ENCODE measurements around the gene LSM7. TPM values are rescaled to one million over a fixed set of nuclear protein-coding genes. Genes with fewer than 3 reads are reported as not detected.
A peak's percentile ranks its signal among the peaks of the same experiment; 100 is the strongest.

The LSM7 gene
- total and polyA plus RNA-seq, 5 experiments from 2014 or later, result 99.1 to 197 (median 187) TPM

DNA sequence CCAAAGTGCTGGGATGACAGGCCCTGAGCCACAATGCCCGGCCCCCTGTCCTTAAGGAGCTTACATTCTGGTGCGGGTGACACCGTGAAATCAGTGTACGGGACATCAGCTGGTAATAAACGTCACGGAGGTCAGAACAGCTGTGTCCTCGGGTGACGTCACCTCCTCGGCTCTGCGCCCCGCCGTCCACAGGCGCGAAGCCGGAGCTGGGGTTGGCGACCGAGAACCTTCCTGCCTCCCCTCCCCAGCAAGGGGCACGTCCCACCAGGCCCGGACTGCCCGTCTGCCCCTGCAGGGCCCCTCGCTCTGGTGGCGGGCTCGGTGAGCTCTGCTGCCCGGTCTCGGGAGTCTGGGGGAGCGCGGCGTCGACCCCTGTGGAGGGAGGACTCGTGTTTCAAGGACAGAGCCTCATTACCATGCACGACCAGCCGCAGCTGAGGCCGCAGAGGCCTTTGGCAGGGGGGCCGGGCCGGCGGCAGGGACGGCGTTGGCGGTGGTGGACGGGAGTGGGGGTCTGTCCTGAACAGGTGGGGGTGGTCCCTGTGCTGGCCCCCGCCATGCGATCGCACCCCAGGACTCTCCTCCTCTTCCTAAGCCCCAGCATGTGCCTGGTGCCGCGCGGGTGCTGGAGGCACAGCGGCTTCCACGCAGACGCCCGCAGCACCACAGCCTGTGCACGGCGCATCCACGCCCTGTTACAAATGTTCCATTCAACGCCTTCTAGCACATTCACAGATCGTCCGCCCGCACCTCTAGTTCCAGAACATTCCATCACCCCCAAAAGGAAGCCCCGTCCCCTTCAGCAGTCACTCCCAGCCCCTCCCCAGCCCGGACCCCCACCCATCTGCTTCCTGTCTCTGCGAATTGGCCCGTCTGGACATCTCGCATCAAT is 25.8 kb downstream of the LSM7 start:
- peak; percentile 77 to 81 for ATAC-seq
- peak overlapping the region in 5 of 10 donors; percentile 20 to 72 (median 35) for H3K27ac Mint-ChIP-seq
- peaks cover 7 to 41% (median 19%) of the 10 kb centered on the region in 5 donors for H3K27me3 Mint-ChIP-seq
- no peaks in the 10 kb centered on the region for H3K36me3 Mint-ChIP-seq
- no peaks in the 10 kb centered on the region for H3K9me3 Mint-ChIP-seq
- peak overlapping the region; percentile 37 to 86 (median 77) for H3K4me3 Mint-ChIP-seq
- no peak for DNase-seq
- peaks cover 5 to 29% (median 11%) of the 10 kb centered on the region in 4 donors for H3K4me1 Mint-ChIP-seq
- POLR2A ChIA-PET, result interaction anchor here (0.6 to 2.6 kb wide), 10 partner anchors 9 to 90 kb away, joined by 3 to 24 read pairs (median 4); no protein-coding TSS in a partner anchor

DNA sequence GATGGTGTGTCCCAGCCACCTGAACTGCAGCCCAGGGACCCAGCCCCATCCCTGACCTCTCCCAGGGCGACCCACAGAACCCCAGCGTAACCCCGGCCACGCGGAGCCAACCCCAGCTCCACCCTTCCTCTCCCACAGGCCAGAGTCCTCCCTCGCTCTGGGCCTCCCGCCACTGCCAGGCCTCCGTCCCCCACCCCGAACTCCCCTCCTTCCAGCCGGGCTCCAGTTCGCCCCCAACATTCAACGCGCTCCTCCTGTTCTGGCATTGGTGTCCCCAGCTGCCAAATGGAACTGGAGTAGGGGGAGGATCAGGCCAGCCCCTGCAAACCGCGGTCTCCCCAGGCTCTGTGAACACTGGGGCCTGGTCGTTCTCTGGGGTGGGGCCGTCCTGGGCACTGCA is 27.9 kb downstream of the LSM7 start:
- POLR2A ChIA-PET, result interaction anchor here (0.7 to 1.2 kb wide), 3 partner anchors 11 to 505 kb away, joined by 3 read pairs; no protein-coding TSS in a partner anchor
- Mint-ChIP-seq H3K4me1 (peaks cover 5 to 26% (median 10%) of the 10 kb centered on the region in 4 donors), H3K4me3 (no peak overlapping the region)

DNA sequence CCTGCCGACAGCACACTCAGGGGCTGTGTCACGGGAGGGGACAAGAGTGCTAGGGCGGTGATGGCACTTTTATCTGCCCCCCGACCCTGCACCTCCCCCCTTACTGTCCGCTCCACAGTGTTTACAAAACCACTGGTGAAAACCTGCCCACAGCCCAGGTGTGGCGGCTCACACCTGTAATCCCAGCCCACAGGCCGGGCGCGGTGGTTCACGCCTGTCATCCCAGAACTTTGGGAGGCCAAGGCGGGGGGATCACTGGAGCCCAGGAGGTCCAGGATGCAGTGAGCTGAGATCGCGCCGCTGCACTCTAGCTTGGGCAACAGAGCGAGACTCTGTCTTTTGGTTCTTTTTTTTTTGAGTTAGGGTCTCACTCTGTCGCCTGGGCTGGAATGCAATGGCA is 32.2 kb downstream of the LSM7 start:
- ATAC-seq (no peak), DNase-seq (no peak)
- peaks cover 0 to 22% (median 0%) of the 10 kb centered on the region in 3 donors for H3K36me3 Mint-ChIP-seq
- H3K4me3 Mint-ChIP-seq, result no peak overlapping the region
- no peaks in the 10 kb centered on the region for H3K9me3 Mint-ChIP-seq
- peaks cover 9 to 31% (median 13%) of the 10 kb centered on the region in 4 donors for H3K4me1 Mint-ChIP-seq
- no peaks in the 10 kb centered on the region for H3K27me3 Mint-ChIP-seq
- peak overlapping the region in 1 of 10 donors; percentile 71 for H3K27ac Mint-ChIP-seq
- POLR2A ChIA-PET, result interaction anchor here (0.6 to 2.7 kb wide), 4 partner anchors 11 to 885 kb away, joined by 3 to 9 read pairs (median 4); no protein-coding TSS in a partner anchor

More for the DNA sequence above, 27.9 kb downstream of the LSM7 start:
- DNase-seq, result no peak
- H3K9me3 Mint-ChIP-seq, result no peaks in the 10 kb centered on the region
- H3K36me3 Mint-ChIP-seq, result no peaks in the 10 kb centered on the region
- peaks cover 4 to 23% (median 12%) of the 10 kb centered on the region in 5 donors for H3K27me3 Mint-ChIP-seq
- H3K27ac Mint-ChIP-seq, result peak overlapping the region in 2 of 10 donors; percentile 19 to 49
- no peak for ATAC-seq

DNA sequence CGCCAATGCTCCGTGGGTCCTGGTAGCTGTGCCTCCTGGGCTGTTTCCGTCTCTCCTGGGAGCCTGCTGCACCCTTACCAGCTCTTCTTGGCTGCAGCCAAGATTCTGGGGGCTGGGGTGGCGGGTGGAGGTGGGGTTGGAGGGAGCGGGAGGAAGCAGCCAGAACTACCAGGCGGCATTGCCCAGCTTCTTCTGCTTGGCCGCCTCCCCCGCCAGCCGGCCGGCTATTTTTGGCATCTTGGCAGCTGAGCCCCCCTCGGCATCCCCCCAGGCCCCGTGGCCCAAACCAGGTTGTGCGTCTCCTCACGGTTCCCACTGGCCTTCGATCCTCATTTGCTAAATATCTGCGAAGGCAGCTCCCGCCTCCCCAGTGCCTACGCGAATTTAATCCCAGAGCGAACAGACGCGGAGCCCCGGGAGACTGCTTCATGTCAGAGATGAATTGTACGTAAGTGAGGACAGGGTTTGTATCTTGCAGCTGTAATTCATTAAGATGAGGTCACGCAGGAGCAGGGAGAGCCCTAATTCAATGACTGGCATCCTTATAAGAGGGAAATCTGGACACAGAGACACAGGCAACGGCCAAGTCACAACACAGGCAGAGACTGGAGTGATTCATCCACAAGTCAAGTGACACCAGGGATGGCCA is 33.6 kb downstream of the LSM7 start:
- POLR2A ChIA-PET, result interaction anchor here (0.6 to 2.7 kb wide), 9 partner anchors 9 to 140 kb away, joined by 3 to 9 read pairs (median 4); no protein-coding TSS in a partner anchor
- DNase-seq (no peak), ATAC-seq (no peak)
- Mint-ChIP-seq H3K27ac (peak overlapping the region in 4 of 10 donors; percentile 8 to 85 (median 71)), H3K4me1 (peaks cover 10 to 28% (median 16%) of the 10 kb centered on the region in 4 donors), H3K27me3 (no peaks in the 10 kb centered on the region), H3K9me3 (no peaks in the 10 kb centered on the region), H3K36me3 (peaks cover 0 to 24% (median 0%) of the 10 kb centered on the region in 3 donors), H3K4me3 (peak overlapping the region in 3 of 10 donors; percentile 8 to 20 (median 15))

DNA sequence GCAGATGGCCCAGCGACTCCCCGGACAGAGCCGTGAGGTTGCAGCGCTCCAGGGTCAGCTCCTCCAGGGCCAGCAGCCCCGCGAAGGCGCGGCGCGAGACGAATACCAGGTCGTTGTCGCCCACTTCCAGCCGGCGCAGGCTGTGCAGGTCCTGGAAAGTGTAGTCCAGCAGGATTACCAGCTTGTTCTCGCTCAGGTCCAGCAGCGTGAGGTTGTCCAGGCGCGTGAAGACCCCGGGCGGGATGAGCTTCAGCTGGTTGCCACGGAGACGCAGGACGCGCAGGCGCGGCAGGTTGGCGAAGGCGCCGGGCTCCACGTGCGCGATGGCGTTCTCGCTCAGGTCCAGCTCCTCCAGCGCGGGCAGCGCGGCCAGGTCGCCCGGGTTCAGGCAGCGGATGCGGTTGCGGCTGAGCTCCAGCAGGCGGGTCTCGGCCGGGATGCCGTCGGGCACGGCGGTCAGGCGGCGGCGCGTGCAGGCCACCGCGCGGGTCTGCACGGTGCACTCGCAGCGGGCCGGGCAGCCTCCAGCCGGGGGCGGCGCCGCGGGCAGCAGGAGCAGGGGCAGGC is 37.1 kb downstream of the LSM7 start:
- Mint-ChIP-seq H3K36me3 (peaks cover 0 to 26% (median 0%) of the 10 kb centered on the region in 3 donors), H3K27ac (peak overlapping the region in 1 of 10 donors; percentile 13), H3K27me3 (no peaks in the 10 kb centered on the region), H3K9me3 (no peaks in the 10 kb centered on the region), H3K4me1 (peaks cover 21 to 51% (median 33%) of the 10 kb centered on the region in 4 donors), H3K4me3 (peak overlapping the region; percentile 72 to 88 (median 81))
- DNase-seq (no peak), ATAC-seq (no peak)
- POLR2A ChIA-PET, result interaction anchor here (0.5 to 2.7 kb wide), 19 partner anchors 9 to 653 kb away, joined by 3 to 24 read pairs (median 4); partner anchors contain the start of genes LINGO3, LSM7, PEAK3 and SPPL2B

DNA sequence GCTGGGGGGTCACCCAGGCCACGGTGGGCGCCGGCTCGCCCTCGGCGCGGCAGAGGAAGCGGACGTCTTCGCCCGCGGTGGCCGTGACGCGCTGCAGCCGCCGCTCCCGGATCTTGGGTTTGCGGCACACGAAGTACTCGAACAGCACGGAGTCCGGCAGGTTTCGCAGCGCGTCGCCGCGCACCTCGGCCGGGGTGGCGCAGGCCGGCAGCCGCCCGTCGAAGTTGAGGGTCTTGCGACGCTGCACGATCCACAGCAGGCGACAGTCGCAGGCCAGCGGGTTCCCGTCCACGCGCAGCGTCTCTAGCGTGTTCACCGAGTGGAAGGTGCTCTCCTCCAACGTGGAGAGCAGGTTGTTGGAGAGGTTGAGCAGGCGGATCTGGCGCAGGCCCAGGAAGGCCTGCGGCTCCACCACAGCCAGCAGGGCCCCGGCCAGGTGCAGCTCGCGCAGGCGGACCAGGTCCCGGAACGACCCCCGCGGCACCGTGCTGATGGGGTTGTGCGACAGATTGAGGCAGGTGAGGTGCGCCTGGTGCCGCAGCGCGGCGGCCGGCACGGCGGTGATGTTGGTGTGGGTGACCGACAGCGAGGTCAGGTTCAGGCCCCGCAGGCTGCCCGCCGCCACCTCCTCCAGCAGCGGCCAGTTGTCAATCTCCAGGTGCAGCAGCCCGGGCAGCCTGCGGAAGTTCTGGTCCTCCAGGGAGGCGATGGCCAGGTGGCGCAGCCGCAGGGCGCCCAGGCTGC is 37.8 kb downstream of the LSM7 start:
- Mint-ChIP-seq H3K4me1 (peaks cover 21 to 51% (median 33%) of the 10 kb centered on the region in 4 donors), H3K27me3 (no peaks in the 10 kb centered on the region), H3K9me3 (no peaks in the 10 kb centered on the region), H3K4me3 (peak overlapping the region; percentile 72 to 88 (median 81)), H3K36me3 (peaks cover 0 to 26% (median 0%) of the 10 kb centered on the region in 3 donors), H3K27ac (peak overlapping the region in 8 of 10 donors; percentile 13 to 91 (median 64))
- ATAC-seq (peak; percentile 32 to 38), DNase-seq (peak in 5 of 10 donors; percentile 24 to 52 (median 46))
- POLR2A ChIA-PET, result interaction anchor here (0.5 to 2.7 kb wide), 19 partner anchors 8 to 653 kb away, joined by 3 to 24 read pairs (median 4); partner anchors contain the start of genes GADD45B, LINGO3, LSM7 and PEAK3

DNA sequence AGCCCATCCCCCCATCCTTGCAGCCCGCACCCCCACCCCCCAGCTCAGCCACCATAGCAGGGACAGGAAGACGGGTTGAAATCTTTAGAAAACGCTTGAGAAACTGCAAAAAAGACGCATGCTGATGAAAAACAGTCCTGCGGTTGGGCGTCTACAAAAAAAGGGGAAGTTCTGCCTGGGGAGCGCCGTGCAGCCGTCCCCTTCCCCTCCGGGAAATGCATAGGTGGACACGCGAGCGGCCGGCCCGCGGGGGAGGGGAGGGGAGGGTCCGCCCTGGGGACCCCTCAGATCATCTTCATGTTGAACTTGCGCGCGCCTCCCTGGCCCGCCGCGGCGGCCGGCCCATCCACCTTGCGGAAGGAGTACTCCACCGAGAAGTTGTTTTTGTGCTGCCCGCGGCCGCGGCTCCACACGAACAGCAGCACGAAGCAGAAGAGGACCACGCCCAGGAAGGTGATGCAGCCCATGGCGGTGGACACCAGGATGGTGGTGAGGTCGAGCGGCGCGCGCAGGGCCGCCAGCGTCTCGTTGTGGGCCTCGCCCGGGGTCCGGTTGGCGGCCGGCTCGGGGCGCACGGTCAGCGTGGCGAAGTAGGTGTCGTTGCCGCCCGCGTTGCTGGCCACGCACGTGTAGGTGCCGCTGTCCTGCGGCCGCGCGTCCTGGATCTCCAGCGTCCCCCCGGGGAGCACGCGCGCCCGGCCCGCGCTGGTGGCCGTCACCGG is 38.5 kb downstream of the LSM7 start:
- peaks cover 21 to 47% (median 32%) of the 10 kb centered on the region in 4 donors for H3K4me1 Mint-ChIP-seq
- POLR2A ChIA-PET, result interaction anchor here (0.6 to 8.7 kb wide), 21 partner anchors 11 to 186 kb away, joined by 3 to 132 read pairs (median 6); partner anchors contain the start of genes GADD45B, LSM7, SPPL2B and TIMM13
- ATAC-seq (peak; percentile 81 to 82), DNase-seq (peak in 8 of 10 donors; percentile 48 to 87 (median 64))
- H3K27ac Mint-ChIP-seq, result peak overlapping the region; percentile 87 to 92 (median 91)
- peak overlapping the region; percentile 84 to 97 (median 90) for H3K4me3 Mint-ChIP-seq
- peaks cover 0 to 26% (median 0%) of the 10 kb centered on the region in 3 donors for H3K36me3 Mint-ChIP-seq
- no peaks in the 10 kb centered on the region for H3K27me3 Mint-ChIP-seq
- no peaks in the 10 kb centered on the region for H3K9me3 Mint-ChIP-seq

DNA sequence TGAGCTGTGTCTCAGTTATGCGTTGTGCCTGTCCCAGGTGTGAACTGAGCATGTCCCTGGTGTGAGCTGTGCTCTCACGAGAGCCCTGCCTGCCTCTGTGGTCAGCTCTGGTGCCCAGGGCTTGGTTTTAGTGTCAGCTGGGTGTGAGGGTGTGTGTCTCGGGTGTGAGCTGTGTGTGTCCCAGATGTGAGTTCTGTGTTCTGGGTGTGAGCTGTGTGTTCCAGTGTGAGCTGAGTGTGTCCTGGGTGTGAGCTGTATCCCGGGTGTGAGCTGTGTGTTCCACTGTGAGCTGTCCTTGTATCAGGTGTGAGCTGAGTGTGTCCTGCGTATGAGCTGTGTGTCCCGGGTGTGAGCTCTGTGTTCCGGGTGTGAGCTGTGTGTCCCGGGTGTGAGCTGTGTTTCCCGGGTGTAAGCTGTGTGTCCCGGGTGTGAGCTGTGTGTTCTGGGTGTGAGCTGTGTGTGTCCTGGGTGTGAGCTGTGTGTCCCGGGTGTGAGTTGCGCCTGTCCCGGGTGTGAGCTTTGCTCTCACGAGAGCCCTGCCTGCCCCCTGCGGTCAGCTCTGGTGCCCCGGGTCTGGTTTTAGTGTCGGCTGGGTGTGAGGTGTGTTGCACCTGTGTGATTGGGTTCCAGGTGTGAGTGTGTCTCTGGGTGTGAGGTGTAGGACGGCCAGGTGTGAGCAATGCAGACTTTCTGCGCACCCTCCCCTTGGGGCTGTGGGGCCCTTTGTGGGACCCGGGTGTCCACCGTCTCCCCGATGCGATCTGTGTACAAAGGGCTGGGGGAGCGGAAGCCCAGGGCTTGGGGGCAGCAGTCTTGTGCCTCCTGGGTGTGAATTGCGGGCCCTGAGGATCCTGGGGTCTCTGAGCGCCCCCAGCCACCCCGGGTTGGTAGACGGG is 39.3 kb downstream of the LSM7 start:
- no peak for DNase-seq
- Mint-ChIP-seq H3K9me3 (no peaks in the 10 kb centered on the region), H3K27ac (peak overlapping the region; percentile 87 to 94 (median 91))

DNA sequence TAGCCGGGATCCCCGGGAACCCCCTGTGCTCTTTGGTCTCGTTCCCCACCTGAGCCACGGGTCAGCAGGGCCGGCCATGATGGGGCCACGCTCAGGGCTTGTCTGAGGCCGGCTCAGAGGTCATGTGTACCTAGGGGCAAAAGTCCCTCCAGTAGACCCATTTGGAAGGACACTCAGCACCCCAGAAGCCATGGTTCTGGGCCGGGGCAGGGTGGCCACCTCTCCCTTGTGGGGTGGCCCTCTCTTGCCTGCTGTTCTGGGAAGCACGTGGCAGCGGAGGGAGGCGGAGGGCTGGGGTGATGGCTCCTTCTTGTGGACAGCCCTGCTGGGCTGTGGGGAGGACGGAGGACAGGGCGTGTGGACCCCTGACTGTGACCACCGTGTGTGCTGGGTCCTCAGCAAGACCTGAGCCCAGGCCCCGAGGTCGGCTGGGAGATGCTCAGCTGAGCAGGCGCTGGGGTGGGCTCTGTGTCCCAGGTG is 40.0 kb downstream of the LSM7 start:
- Mint-ChIP-seq H3K4me3 (peak overlapping the region; percentile 84 to 97 (median 90)), H3K4me1 (peaks cover 16 to 38% (median 25%) of the 10 kb centered on the region in 4 donors), H3K27me3 (no peaks in the 10 kb centered on the region), H3K9me3 (no peaks in the 10 kb centered on the region), H3K36me3 (peaks cover 0 to 18% (median 0%) of the 10 kb centered on the region in 3 donors), H3K27ac (peak overlapping the region; percentile 77 to 94 (median 90))
- POLR2A ChIA-PET, result interaction anchor here (0.6 to 8.7 kb wide), 12 partner anchors 9 to 437 kb away, joined by 3 to 132 read pairs (median 8); partner anchors contain the start of genes GADD45B and TIMM13
- ATAC-seq, result no peak
- no peak for DNase-seq

More for the DNA sequence above, 39.3 kb downstream of the LSM7 start:
- Mint-ChIP-seq H3K27me3 (no peaks in the 10 kb centered on the region), H3K4me3 (peak overlapping the region; percentile 84 to 97 (median 90)), H3K36me3 (peaks cover 0 to 24% (median 0%) of the 10 kb centered on the region in 3 donors), H3K4me1 (peaks cover 20 to 45% (median 30%) of the 10 kb centered on the region in 4 donors)
- peak; percentile 7 to 36 for ATAC-seq
- POLR2A ChIA-PET, result interaction anchor here (0.6 to 8.7 kb wide), 19 partner anchors 9 to 438 kb away, joined by 3 to 132 read pairs (median 4); partner anchors contain the start of genes GADD45B, LSM7, SPPL2B and TIMM13
